HG03457 (cell line): ENCODE measurements around the gene CHP1.
A peak's percentile ranks its signal among the peaks of the same experiment; 100 is the strongest.
"Not testable (repeated sequence)": the region's sequence is repeated elsewhere in the genome, so short reads cannot be mapped to it uniquely, and the experiment has no call there.

Experiments used
- ATAC-seq: cut with Tn5 transposase; IDR thresholded peaks from one replicate; pipeline ENCODE4 v1.9.1; 2021; ENCODE audit warnings: moderate number of reproducible peaks; ENCODE audit not compliant: unreplicated experiment

CHP1 gene

DNA sequence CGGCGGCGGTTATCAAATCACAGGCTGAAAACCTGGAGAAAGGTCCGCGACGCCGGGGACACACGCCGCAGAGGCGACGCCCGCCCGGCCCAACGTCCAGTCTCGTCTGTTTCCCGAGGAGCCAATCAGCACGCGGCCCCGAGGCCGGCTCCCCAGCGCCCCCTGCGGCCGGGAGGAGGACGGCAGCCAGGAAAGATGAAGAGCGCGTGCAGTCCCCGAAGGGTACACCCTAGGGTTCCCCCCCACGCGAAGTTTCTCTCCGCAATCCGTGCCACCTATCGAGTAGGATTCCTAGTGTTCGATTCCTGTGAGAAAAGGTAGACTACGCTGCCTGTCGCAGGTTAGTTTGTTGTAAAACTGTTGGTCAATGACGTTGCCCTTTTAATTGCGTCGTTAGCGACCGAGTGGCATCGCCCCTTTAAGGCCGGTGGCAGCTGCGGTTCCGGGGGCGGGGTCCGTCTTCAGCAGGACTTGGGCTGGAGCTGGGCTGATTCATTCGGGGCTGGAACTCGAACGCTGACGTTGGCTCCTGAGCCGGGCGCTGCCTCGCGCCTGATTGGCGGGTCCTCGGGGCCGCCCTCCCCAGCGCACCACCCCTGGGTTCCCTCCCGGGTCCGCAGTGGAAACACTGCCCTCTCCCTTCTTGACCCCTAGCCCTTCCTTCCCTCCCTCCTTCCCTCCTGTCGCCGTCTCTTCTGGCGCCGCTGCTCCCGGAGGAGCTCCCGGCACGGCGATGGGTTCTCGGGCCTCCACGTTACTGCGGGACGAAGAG lies at the start of gene CHP1, which contains the start of gene EXD1:
Gene CHP1, plus strand, starts transcription at position 619 of the 772 bp plus-strand sequence. Its CDS starts 115 bp downstream, at position 734.
Gene EXD1, minus strand, starts transcription at position 108 of the 772 bp plus-strand sequence. CDS start 4,182 bp downstream, outside the sequence.
- ATAC-seq = peak; percentile 89

DNA sequence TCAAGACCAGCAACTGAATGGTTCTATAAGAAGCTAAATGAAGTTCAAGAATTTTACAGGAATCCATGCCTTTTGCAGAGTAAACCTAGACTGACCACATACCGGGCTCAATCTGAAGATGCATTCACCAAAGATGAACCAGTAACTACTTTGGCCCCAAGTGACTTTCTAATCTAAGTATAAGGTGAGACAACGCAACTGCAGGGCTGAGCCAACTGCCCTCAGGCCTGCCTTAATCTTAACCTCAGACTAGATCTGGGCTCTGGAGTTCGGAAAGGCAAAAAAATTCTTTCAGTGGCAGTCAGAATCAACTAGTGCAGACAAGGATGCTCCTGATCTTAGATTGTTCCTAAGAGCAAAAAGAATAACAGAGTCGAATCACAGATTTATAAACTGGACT lies 48.8 kb upstream of the CHP1 start:
- ATAC-seq = no peak

DNA sequence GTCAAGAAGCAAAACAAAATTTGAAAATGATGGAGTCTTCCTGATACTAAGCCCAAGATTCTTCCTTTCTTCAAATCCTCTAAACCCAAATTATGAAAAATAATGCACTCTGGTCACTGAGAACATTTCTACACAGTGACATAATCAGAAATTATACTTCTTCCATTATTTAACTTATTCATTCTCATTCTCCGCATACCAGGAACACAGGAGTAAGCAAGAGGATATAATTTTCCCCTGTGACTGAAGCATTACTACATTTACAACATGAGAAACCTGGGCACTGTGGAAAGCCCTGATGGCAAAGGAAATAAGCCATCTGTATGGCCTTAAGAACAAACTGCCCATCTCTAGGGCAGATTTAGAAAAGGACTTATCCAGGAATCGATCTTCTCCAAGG lies 47.5 kb upstream of the CHP1 start:
- ATAC-seq = no peak

DNA sequence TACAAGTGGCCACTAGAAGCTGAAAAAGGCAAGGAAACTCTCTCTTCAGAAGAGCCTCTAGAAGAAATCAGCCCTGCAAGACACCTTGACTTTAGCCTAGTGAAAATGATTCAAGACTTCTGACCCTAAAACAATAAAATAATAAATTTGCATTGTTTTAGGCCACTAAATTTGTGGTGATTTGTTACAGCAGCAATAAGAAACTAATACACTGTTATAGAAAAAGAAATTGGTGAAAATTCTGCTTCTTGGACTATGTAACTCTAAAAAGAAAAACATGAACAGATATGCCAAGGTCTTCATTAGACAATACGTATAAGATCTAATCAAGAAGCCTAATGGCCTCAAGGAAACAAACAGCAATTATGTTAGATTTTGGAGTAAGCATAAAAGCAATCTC lies 36.6 kb upstream of the CHP1 start:
- no peak for ATAC-seq

DNA sequence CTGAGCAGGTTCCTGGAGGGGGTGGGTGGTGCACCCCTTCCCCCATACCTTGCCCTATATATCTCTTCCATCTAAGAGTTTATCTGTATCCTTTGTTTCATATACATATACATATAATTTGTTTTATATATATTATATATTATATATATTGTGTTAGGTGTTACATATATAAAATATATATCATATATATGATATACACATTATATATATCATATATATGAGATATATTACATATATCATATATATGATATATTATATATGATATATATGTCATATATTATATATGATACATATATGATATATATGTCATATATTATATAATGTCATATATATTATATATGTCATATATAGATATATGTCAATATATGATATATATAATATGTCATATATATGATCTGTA lies 31.6 kb upstream of the CHP1 start:
- ATAC-seq = no peak

DNA sequence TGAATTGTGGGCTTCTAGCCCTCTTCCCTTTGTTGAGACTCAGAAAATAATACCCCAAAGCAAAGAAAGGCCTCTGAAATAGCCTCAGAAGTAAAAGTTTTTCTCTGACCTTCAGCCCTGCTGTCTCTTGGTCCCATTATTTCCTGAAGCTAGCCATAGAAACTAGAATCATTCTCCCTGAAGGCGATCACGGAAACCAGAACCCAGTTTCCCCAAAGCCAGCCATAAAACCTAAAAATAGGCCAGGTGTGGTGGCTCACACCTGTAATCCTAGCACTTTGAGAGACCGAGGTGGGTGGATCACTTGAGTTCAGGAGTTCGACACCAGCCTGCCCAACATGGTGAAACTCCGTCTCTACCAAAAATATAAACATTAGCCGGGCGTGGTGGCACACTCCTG lies 27.7 kb upstream of the CHP1 start:
- ATAC-seq = no peak

DNA sequence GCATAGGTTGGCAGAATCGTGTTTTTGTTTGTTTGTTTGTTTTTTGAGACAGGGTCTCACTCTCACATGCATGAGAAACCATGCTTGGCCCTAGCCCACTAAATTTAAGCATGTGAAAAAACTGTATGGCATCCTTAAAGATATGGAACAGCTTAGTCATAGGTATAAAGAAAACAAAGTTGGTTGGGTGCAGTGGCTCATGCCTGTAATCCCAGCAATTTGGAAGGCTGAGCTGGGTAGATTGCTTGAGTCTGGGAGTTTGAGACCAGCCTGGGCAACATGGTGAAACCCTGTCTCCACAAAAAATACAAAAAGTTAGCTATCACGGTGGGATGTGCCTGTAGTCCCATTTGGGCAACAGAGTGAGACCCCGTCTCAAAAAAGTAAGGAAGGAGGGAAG lies 25.8 kb upstream of the CHP1 start:
- ATAC-seq = no peak

DNA sequence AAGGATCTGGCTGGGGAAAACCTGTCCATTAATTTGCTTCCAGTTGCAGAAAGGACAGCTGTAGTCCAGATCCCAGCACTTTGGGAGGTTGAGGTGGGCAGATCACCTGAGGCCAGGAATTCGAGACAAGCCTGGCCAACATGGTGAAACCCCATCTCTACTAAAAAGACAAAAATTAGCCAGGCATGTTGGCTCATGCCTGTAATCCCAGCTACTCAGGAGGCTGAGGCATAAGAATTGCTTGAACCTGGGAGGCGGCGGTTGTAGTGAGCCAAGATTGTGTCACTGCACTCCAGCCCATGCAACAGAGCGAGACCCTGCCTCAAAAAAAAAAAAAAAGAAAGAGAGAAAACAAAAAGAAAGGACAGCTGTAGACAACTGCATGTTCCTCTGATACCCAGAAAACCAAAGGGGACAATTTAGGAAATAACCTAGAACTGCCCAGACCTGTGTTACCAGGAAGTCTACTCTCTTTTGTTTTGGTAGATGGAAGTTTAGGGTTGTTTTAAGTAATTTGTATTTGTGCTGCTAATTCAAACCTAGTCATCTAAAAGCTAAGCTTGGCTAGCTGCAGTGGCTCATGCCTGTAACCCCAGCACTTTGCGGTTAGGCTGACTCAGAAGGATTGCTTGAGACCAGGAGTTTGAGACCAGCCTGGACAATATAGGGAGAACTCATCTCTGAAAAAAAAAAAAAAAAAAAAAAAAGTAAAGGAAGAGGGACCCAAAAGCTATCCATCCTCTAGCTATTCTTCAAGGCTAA lies 23.2 kb upstream of the CHP1 start:
- ATAC-seq = no peak

DNA sequence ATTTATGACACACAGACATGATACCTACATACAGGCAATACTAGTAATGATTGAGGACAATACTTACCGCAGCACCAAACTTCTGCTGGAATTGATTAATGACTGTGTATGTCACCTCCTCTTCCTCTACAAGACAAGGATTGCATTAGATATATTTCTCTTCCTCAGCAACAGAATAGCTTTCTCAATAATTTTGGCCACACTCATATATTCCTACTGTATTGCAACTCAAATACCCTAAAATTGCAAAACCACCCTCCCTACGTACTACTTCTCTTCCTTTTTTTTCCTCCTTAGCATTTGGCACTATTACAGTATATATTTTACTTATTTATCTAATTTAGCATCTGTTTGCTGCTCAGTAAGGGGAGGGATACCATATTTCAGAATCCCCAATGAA lies 15.4 kb upstream of the CHP1 start:
- ATAC-seq = no peak

DNA sequence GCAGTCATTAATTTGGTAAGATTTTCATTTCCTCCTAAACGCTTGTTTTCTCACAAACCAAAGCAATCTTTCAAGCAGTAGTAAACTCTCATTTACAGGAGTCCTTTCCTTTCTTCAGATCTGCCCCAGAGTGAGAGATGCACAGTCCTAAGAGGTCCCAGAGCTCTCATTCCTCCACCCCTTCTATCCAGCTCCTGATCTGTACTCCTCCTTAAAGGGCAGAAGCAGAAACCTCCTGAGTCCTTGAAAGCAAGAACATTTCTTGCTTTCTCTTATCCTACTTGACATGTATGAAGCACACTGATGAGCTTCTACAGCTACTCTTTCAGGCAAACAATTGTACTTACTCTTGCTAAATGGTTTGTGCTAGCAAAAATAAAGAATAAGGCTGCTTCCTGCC lies 12.2 kb upstream of the CHP1 start:
- no peak for ATAC-seq

DNA sequence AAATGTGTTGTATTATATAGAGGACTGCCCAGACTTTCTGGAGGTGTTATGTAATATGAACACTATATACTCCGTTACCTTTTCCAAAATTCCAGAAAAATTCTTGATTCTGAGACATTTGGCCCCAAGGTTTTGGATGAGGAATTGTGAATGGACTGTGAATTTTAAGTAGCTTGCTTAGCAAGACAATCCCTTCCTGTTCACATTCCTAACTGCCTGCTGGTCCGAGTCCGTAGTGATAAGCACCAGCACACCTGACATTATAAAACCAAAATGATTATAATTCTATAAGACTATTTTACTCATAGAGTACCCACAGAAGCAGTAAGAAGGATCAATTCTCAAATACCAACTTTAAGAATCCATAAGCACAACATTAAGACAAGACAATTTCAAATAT lies 11.7 kb upstream of the CHP1 start:
- ATAC-seq = no peak

DNA sequence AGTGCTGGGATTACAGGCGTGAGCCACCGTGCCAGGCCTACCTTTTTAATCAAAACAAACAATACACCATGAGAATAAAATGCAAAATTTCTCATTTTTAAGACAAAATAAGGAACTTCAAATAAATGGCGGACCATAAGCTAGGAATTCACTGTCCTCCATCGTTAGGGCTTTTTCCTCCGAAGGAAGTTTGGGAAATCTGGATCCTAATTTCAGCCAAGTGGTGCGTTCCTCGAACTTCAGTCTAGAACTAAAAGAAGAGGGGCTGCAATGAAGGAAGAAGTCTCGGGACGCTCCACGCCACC lies 771 bp upstream of the CHP1 start:
- no peak for ATAC-seq

DNA sequence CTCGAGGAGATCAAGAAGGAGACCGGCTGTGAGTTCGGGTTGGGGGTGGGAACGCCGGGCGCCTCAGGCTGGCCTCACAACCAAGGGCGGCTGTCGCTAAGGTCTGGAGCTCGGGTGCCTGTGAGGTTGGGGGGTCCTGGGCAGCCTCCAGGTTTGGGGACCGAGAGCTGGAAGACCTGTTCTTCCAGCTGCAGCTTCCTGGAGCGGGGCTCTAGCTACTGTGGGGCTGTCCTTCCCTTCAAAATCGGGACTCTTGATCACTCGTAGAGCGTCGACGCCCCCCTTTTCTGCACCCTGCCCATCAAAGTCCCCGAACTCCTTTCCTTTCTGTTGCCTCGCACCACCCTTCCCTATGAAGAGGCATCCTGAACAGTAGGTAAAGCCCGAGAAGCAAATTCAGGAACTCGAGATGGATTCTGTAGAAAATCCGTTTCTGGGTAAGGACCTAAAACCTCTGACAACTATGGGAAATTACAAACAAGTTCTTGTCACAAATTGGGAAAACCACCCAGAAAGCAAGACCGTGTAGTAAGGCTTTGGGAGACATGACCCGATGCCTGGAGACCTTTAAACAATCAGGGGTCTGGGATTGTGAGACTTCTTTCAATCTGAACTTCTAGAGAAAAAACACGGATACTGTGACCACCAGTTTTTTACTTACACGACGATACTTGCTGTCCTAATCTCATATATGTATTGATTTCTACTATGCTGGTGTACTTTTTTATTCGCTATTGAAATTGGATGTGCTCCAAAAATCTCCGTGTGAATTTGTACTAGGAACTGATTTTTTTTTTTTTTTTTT lies 556 bp downstream of the CHP1 start:
- peak; percentile 30 for ATAC-seq

DNA sequence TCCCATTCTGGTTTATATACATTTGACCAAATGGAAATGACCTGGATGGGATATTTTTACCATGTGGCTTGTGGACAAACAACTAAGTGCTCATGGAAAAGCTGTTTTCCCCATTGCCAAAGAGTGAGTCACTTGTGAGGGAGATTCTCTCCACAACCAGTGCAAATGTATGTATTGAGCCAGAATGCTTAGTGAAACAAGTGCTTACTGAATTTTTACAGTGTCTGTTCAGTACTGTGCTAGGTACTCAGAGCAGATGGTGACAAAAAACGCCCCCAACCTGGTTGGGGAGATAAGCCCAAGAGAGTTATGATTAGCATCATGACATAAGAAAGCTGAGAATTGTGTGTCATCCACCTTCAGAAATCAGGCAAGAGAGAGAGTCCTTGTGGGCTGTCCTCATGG lies 2.3 kb downstream of the CHP1 start:
- ATAC-seq = no peak

DNA sequence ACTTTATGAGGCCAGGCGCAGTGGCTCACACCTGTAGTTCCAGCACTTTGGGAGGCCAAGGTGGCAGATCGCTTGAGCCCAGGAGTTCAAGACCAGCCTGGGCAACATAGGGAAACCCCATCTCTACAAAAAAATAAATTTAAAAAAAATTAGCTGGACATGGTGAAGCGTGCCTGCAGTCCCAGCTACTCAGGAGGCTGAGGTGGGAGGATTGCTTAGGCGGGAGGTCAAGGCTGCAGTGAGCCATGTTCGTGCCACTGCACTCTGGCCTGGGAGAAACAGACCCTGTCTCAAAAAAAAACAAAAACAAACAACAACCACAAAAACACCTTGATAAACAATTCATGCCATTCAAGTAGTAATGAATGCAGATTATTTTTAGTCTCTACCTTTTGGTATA lies 4.2 kb downstream of the CHP1 start:
- not testable (repeated sequence) for ATAC-seq

DNA sequence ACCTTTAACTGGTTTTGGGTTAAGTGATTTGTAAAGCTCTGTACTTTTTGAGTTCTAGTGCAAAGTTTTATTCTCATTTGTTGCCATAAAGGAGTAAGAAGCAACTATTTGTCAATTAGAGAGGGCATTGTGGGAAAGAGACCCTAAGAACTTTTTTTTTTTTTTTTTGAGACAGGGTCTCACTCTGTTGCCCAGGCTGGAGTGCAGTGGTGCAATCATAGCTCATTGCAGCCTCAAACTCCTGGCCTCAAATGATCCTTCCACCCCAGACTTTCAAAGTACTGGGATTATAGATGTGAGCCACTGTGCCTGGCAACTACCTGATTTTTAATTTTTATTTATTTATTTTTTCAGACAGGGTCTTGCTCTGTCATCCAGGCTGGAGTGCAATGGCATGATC lies 4.9 kb downstream of the CHP1 start:
- no peak for ATAC-seq

DNA sequence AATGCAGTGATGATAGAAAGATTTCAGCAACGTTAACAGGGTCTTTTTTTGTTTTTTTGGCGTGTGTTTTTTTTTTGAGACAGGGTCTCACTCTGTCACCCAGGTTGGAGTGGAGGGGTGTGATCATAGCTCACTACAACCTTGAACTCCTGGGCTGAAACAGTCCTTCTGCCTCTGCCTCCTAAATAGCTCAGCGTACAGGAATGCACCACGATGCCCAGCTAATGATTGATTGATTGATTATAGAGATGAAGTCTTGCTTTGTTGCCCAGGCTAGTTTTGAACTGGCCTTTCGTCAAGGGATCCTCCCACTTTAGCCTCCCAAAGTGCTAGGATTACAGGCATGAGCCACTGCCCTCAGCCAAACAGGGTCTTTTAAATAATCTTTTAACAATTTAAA lies 7.0 kb downstream of the CHP1 start:
- no peak for ATAC-seq

DNA sequence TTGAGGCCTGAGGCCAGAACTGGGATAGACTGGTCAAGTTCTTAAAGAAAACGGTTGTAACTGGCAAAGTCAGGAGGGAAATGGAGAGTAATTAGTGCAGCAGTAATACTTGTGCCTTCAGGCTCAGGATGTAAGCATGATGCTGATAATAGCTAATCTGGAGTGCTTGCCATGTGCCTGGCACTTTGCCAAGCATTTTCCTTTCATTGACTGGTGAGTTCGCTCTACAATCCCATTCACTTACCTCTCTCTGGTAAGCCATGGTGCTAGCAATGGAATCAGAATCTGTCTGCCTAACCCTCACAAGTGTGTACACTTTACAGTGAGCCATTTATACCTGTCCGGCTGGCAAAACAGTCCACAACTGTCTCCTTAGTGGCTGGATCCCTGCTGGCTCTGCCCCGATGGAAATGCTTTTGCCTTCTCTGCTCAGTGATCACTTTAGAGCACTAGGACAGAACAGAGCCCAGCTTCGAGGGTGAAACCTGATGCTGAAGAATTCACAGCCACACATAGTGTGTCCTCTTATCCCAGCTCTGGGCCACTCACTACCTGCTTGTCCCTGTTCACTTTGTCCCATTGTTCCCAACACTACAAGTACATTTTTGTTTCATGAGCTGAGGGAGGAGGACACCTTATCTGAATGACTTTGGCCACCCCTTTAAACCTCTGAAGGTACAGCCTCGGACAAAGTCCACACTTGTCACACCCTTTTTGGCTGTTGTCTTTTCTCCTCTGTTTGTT lies 10.3 kb downstream of the CHP1 start:
- no peak for ATAC-seq

DNA sequence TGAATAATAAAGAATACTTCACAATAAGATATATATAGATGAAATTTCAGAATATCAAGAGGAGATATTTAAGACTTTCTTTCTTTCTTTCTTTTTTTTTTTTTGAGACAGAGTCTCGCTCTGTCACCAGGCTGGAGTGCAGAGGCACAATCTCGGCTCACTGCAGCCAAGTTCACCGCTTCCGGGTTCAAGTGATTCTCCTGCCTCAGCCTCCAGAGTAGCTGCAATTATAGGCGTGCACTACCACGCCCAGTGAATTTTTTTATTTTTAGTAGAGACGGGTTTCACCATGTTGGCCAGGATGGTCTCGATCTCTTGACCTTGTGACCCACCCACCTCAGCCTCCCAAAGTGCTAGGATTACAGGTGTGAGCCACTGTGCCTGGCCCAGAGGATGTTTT lies 19.7 kb downstream of the CHP1 start:
- ATAC-seq = not testable (repeated sequence)

DNA sequence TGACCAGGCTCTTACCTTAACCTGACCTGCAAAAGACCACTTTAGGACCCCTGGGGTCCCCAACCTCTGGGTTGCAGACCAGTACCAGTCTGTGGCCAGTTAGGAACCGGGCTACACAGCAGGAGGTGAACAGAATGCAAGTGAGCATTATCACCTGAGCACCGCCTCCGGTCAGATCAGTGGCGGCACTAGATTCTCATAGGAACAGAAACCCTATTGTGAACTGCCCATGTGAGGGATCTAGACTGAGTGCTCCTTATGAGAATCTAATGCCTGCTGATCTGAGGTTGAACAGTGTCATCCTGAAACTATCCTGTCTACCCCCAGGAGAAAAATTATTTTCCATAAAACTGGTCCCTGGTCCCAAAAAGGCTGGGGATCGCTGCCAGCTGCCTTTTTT lies 20.3 kb downstream of the CHP1 start:
- ATAC-seq = no peak

DNA sequence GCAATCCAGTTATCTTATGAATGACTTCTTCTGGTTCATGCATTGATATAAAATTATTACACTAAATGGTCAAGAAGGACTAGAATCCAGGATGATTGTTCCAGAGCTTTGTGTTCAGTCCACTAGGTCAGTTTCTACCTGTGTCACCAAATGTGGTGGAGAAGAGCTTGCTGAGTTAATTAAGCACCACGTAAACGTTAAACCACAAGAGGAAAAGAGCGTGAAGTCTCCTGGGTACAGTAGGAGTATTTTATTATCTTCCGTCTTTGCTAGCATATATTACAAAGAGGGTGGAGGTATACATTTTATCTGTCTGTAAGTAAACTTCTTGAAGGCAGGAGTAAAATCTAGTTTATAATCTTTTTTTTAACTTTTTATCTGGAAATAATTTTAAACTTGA lies 23.5 kb downstream of the CHP1 start:
- ATAC-seq = no peak
